Astrocyte (in vitro differentiated cells and primary cell): Measurements from ENCODE around the gene SKA3.

ENCODE experiments used
- CTCF ChIP-seq: IDR thresholded peaks from 2 replicates; pipeline ENCODE4 v1.5.1; 2011; ENCODE audit warnings: low read depth, mild to moderate bottlenecking, inconsistent platforms, low read length, moderate library complexity; ENCODE audit not compliant: insufficient read depth
- EZH2 ChIP-seq: IDR thresholded peaks from 2 replicates; pipeline ENCODE4 v1.6.1; 2012; ENCODE audit warnings: mild to moderate bottlenecking, low read length, inconsistent platforms; ENCODE audit not compliant: insufficient read depth

- no peak for TF ChIP-seq CTCF
- TF ChIP-seq EZH2 = no peak
Observed at GRCh38 chr13:21218351-21219035, 42.1 kb upstream of the SKA3 start.
